ENCODE measurements around the gene STX12. TPM values are rescaled to one million over a fixed set of nuclear protein-coding genes. Genes with fewer than 3 reads are reported as not detected.

The STX12 gene
- total RNA-seq, 2 experiments from 2014 or later = 19.4 to 22.1 TPM

DNA sequence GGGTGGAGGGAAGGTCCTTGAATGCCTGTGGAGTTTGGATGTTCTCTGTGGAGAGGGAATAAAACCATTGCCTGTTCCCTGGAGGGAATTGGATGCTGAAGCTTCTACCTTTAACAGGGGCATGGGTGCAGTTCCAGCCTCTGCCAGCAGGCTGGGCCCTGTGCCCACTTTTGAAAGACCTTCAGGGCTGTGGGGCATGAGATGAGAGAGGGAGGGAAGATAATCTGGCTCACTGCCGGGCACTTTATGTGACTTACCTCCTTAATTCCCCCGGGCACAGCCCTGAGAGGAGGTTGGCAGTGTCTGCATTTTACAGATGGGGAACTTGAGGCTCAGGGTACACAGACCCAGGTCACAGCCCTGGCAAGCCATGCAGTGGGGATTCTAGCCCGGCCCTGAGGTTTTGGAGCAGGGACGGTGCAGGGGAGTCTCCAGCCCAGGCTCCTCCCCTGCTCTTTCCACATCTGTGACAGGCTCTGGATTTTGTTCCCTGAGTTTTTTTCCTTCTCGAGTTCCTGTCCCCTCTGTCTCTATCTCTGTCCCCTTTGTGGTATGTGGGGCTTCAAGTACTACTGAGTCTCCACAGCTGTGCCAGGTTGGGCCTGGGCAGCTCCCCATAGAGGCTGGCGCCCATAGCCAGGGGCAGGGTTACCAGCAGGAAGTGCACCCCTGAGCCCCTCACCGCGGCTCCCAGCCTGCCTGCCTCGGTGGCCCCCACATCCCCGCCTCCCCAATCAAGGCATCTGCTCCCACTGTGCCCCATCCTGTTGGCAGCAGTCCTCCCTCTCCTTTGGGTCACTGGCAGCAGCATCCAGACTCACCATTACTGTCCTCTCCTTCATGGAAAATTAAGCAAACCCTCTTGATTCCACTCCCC is 85.3 kb downstream of the STX12 start:
- peak; percentile 92 for DNase-seq
- intact Hi-C loops (cut with micrococcal nuclease) = loop anchor here (5.0 kb wide), 1 partner anchor 119 kb away; no protein-coding TSS in a partner anchor
- H3K27me3 Mint-ChIP-seq = no peaks in the 10 kb centered on the region
- H3K4me1 Mint-ChIP-seq (ENCODE audit: low read depth) = peaks cover 9% of the 10 kb centered on the region
- no peaks in the 10 kb centered on the region for H3K9me3 Mint-ChIP-seq
- H3K27ac Mint-ChIP-seq = no peak overlapping the region
- H3K4me3 Mint-ChIP-seq = no peak overlapping the region
- H3K36me3 Mint-ChIP-seq (ENCODE audit: low read depth) = no peaks in the 10 kb centered on the region
- POLR2A ChIA-PET = interaction anchor here (1.0 to 1.3 kb wide), 2 partner anchors 9 to 121 kb away, joined by 3 read pairs; no protein-coding TSS in a partner anchor
- peak; percentile 99 for ATAC-seq
- peak; percentile 99 for TF ChIP-seq CTCF (IDR thresholded peaks at IDR 0.05)
- CTCF ChIA-PET = interaction anchor here (0.6 to 3.4 kb wide), 35 partner anchors 8 to 369 kb away, joined by 3 to 32 read pairs (median 4); partner anchors contain the start of genes FAM76A, SMPDL3B and STX12

DNA sequence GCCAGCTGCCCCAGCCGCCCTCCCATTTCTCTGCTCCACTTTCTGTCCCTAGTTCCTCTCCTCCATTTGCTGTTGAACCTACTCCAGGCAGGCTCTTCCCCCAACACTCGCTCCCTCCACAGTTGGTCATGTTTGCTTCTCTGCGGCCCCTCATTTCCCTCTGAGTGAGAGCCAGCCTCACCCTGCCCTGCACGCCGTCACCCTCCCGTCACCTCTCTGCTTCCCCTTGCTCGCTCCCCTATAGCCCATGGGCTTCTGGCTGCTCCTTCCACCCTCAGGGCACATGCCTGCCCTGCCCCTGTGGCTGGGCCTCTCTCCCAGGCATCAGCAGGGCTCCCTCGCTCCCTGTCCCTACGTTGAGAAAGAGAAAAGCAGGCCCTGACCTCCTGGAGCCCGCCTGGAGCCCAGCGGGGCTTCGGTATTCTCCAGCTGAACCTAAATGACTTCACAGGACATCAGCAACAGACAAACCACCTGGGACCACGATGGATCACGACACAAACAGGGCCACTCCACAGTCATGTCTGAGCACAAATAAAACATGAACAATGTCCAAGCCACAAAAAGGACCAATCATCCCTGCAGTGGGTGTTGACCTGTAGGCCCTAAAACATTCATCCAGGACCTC is 86.0 kb downstream of the STX12 start:
- ChIA-PET POLR2A (interaction anchor here (1.3 to 1.7 kb wide), 2 partner anchors 8 to 121 kb away, joined by 3 to 4 read pairs; no protein-coding TSS in a partner anchor), CTCF (interaction anchor here (1.0 to 3.4 kb wide), 6 partner anchors 9 to 120 kb away, joined by 3 to 32 read pairs (median 10); no protein-coding TSS in a partner anchor)
- H3K4me1 Mint-ChIP-seq (ENCODE audit: low read depth) = peaks cover 14% of the 10 kb centered on the region
- no peaks in the 10 kb centered on the region for H3K9me3 Mint-ChIP-seq
- intact Hi-C loops (cut with micrococcal nuclease) = loop anchor here (5.0 kb wide), 1 partner anchor 118 kb away; no protein-coding TSS in a partner anchor
- no peaks in the 10 kb centered on the region for H3K27me3 Mint-ChIP-seq
- no peak overlapping the region for H3K4me3 Mint-ChIP-seq
- ATAC-seq (no peak), DNase-seq (no peak)
- H3K27ac Mint-ChIP-seq = no peak overlapping the region
- H3K36me3 Mint-ChIP-seq (ENCODE audit: low read depth) = no peaks in the 10 kb centered on the region
- no peak for TF ChIP-seq CTCF (IDR thresholded peaks at IDR 0.05)

GRCh38 chr1:27861436-27861835 is 88.4 kb downstream of the STX12 start:
- H3K36me3 Mint-ChIP-seq (ENCODE audit: low read depth) = no peaks in the 10 kb centered on the region
- ChIA-PET CTCF (interaction anchor here (1.1 kb wide), 1 partner anchor 43 kb away, joined by 4 read pairs; no protein-coding TSS in a partner anchor), POLR2A (no interaction called here)
- intact Hi-C loops (cut with micrococcal nuclease) = no loop called here
- H3K9me3 Mint-ChIP-seq = no peaks in the 10 kb centered on the region
- ATAC-seq (no peak), DNase-seq (no peak)
- H3K4me3 Mint-ChIP-seq = no peak overlapping the region
- no peak for TF ChIP-seq CTCF (IDR thresholded peaks at IDR 0.05)
- no peaks in the 10 kb centered on the region for H3K27me3 Mint-ChIP-seq
- H3K27ac Mint-ChIP-seq = no peak overlapping the region
- peaks cover 20% of the 10 kb centered on the region for H3K4me1 Mint-ChIP-seq (ENCODE audit: low read depth)

- CTCF ChIA-PET = no interaction called here
- Mint-ChIP-seq H3K27me3 (no peaks in the 10 kb centered on the region), H3K36me3 (ENCODE audit: low read depth) (no peaks in the 10 kb centered on the region), H3K9me3 (no peaks in the 10 kb centered on the region), H3K27ac (no peak overlapping the region), H3K4me1 (ENCODE audit: low read depth) (peaks cover 21% of the 10 kb centered on the region), H3K4me3 (no peak overlapping the region)
- intact Hi-C loops (cut with micrococcal nuclease) = no loop called here
- DNase-seq = no peak
- POLR2A ChIA-PET = no interaction called here
- TF ChIP-seq CTCF (IDR thresholded peaks at IDR 0.05) = no peak
- ATAC-seq = no peak
These were observed 89.0 kb downstream of the STX12 start for GRCh38 chr1:27862004-27862403.
